SK-N-SH treated with all-trans-retinoic acid at 6 μM for 48 hours (cell line): ENCODE measurements around the gene TTC23L.

ENCODE experiments used
- ATAC-seq: fragments of 200-7000 bp; cut with Tn5 transposase; 3 replicates; pipeline ENCODE4 v1.9.1; 2020; ENCODE audit warnings: mild to moderate bottlenecking, moderate library complexity
- ARNTL ChIP-seq: fragments of 450-650 bp; formaldehyde crosslinking; IDR thresholded peaks from 2 replicates; pipeline ENCODE4 v1.5.0; 2020; ENCODE audit warnings: low read depth, mild to moderate bottlenecking, moderate library complexity, borderline replicate concordance
- BACH2 ChIP-seq: fragments of 250-450 bp; sonication (Bioruptor Pico); IDR thresholded peaks from 2 replicates; pipeline ENCODE4 v1.9.0; 2021; ENCODE audit warnings: mild to moderate bottlenecking, borderline replicate concordance
- CSDC2 ChIP-seq: fragments of 250-450 bp; sonication (Bioruptor Pico); IDR thresholded peaks from 2 replicates; pipeline ENCODE4 v1.5.0; 2020; ENCODE audit warnings: mild to moderate bottlenecking, moderate library complexity
- CSRNP3 ChIP-seq: fragments of 250-450 bp; sonication (Bioruptor Pico); IDR thresholded peaks from 2 replicates; pipeline ENCODE4 v1.5.1; 2021; ENCODE audit warnings: mild to moderate bottlenecking, moderate library complexity
- ESRRG ChIP-seq: fragments of 250-450 bp; sonication (Bioruptor Pico); IDR thresholded peaks from 2 replicates; pipeline ENCODE4 v1.6.1; 2021; ENCODE audit warnings: mild to moderate bottlenecking
- GLIS3 ChIP-seq: fragments of 250-450 bp; sonication (Bioruptor Pico); IDR thresholded peaks from 2 replicates; pipeline ENCODE4 v1.5.0; 2020; ENCODE audit warnings: mild to moderate bottlenecking, moderate library complexity
- ISL1 ChIP-seq: fragments of 250-450 bp; sonication (Bioruptor Pico); IDR thresholded peaks from 2 replicates; pipeline ENCODE4 v2.1.2; 2022; ENCODE audit warnings: mild to moderate bottlenecking, moderate library complexity
- OSR1 ChIP-seq: fragments of 250-450 bp; sonication (Bioruptor Pico); IDR thresholded peaks from 2 replicates; pipeline ENCODE4 v1.8.0; 2022; ENCODE audit warnings: moderate library complexity, mild to moderate bottlenecking, inconsistent platforms
- PATZ1 ChIP-seq: fragments of 250-450 bp; sonication (Bioruptor Pico); IDR thresholded peaks from 2 replicates; pipeline ENCODE4 v1.8.0; 2020; ENCODE audit warnings: mild to moderate bottlenecking, moderate library complexity, borderline replicate concordance
- PPARA ChIP-seq: fragments of 250-450 bp; sonication (Bioruptor Pico); IDR thresholded peaks from 2 replicates; pipeline ENCODE4 v1.5.0; 2020; ENCODE audit warnings: mild to moderate bottlenecking, borderline replicate concordance
- RARB ChIP-seq: fragments of 250-450 bp; sonication (Bioruptor Pico); IDR thresholded peaks from 2 replicates; pipeline ENCODE4 v1.8.0; 2021; ENCODE audit warnings: mild to moderate bottlenecking, moderate library complexity
- TCF4 ChIP-seq: fragments of 250-450 bp; sonication (Bioruptor Pico); IDR thresholded peaks from 2 replicates; pipeline ENCODE4 v1.8.0; 2021; ENCODE audit warnings: mild to moderate bottlenecking, moderate library complexity, borderline replicate concordance
- TOX ChIP-seq: fragments of 250-450 bp; sonication (Bioruptor Pico); IDR thresholded peaks from 2 replicates; pipeline ENCODE4 v1.8.0; 2021; ENCODE audit warnings: mild to moderate bottlenecking, moderate library complexity, borderline replicate concordance
- TSHZ2 ChIP-seq: fragments of 250-450 bp; sonication (Bioruptor Pico); IDR thresholded peaks from 2 replicates; pipeline ENCODE4 v1.5.0; 2020; ENCODE audit warnings: mild to moderate bottlenecking, moderate library complexity
- ZC3H10 ChIP-seq: fragments of 250-450 bp; sonication (Bioruptor Pico); IDR thresholded peaks from 2 replicates; pipeline ENCODE4 v1.5.1; 2021; ENCODE audit warnings: mild to moderate bottlenecking, moderate library complexity
- ZFP3 ChIP-seq: fragments of 250-450 bp; sonication (Bioruptor Pico); IDR thresholded peaks from 2 replicates; pipeline ENCODE4 v1.5.0; 2020; ENCODE audit warnings: mild to moderate bottlenecking, moderate library complexity
- ZNF565 ChIP-seq: fragments of 450-650 bp; formaldehyde crosslinking; conservative IDR thresholded peaks from 2 replicates; pipeline ENCODE4 v1.5.0; 2020; ENCODE audit warnings: low read depth, mild to moderate bottlenecking, moderate library complexity
- ZNF70 ChIP-seq: fragments of 450-650 bp; formaldehyde crosslinking; IDR thresholded peaks from 2 replicates; pipeline ENCODE4 v1.5.0; 2020; ENCODE audit warnings: mild to moderate bottlenecking, moderate library complexity
- ZNF8 ChIP-seq: fragments of 450-650 bp; formaldehyde crosslinking; IDR thresholded peaks from 2 replicates; pipeline ENCODE4 v1.5.0; 2020; ENCODE audit warnings: mild to moderate bottlenecking, moderate library complexity
- TF ChIP-seq, protein P1 (sequence below): fragments of 250-450 bp; sonication (Bioruptor Pico); IDR thresholded peaks from 2 replicates; pipeline ENCODE4 v1.5.1; 2020; ENCODE audit warnings: low read depth, mild to moderate bottlenecking, moderate library complexity
- TF ChIP-seq, protein P2 (sequence below): fragments of 250-450 bp; sonication (Bioruptor Pico); IDR thresholded peaks from 2 replicates; pipeline ENCODE4 v1.8.0; 2021; ENCODE audit warnings: low read depth, mild to moderate bottlenecking, moderate library complexity, borderline replicate concordance

Gene TTC23L

GRCh38 chr5:34897646-34898045, 58.7 kb downstream of the TTC23L start:
- peak; percentile 24; the same call in 2 of the 3 replicates for ATAC-seq
- TF ChIP-seq ISL1 (CRISPR knock-in tag), result 0 out of 2 replicates have a peak, but pooled peaks have one; percentile 14
- no peak for TF ChIP-seq ZNF8 (CRISPR knock-in tag)

- ATAC-seq, result peak; percentile 97
- TF ChIP-seq, protein P1, sequence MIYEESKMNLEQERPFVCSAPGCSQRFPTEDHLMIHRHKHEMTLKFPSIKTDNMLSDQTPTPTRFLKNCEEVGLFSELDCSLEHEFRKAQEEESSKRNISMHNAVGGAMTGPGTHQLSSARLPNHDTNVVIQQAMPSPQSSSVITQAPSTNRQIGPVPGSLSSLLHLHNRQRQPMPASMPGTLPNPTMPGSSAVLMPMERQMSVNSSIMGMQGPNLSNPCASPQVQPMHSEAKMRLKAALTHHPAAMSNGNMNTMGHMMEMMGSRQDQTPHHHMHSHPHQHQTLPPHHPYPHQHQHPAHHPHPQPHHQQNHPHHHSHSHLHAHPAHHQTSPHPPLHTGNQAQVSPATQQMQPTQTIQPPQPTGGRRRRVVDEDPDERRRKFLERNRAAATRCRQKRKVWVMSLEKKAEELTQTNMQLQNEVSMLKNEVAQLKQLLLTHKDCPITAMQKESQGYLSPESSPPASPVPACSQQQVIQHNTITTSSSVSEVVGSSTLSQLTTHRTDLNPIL (CRISPR knock-in tag), result no peak
- TF ChIP-seq ZFP3 (CRISPR knock-in tag) (no peak), ZNF70 (CRISPR knock-in tag) (no peak), CSDC2 (CRISPR knock-in tag) (no peak), RARB (CRISPR knock-in tag) (no peak), ARNTL (CRISPR knock-in tag) (no peak), TOX (CRISPR knock-in tag) (no peak)
- TF ChIP-seq, protein P2, sequence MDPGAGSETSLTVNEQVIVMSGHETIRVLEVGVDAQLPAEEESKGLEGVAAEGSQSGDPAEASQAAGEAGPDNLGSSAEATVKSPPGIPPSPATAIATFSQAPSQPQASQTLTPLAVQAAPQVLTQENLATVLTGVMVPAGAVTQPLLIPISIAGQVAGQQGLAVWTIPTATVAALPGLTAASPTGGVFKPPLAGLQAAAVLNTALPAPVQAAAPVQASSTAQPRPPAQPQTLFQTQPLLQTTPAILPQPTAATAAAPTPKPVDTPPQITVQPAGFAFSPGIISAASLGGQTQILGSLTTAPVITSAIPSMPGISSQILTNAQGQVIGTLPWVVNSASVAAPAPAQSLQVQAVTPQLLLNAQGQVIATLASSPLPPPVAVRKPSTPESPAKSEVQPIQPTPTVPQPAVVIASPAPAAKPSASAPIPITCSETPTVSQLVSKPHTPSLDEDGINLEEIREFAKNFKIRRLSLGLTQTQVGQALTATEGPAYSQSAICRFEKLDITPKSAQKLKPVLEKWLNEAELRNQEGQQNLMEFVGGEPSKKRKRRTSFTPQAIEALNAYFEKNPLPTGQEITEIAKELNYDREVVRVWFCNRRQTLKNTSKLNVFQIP (CRISPR knock-in tag), result no peak
Observed at GRCh38 chr5:34898258-34898895, 59.4 kb downstream of the TTC23L start.

DNA sequence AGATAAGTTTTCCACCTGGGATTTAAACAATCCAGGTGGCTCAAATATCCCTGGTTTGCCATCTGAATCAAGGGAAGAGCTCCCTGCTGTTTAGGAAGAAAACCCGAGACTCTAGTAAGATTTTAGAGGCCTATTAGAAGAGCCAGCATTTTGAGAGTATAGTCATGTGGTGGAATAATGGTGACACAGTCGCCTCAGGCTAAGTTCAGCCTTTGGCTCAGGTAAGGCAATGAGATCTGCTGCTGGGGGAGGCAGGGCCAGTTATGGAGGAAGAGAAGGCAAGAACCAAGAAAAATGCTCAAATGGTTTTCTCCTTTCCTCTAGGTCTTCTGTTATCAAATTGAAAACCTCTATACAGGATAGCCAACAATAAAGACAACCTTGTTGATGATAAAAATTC, 60.1 kb downstream of the TTC23L start:
- no peak for TF ChIP-seq GLIS3
- TF ChIP-seq, protein P1 (CRISPR knock-in tag), result no peak
- TF ChIP-seq ZC3H10 (CRISPR knock-in tag), result no peak
- TF ChIP-seq ZFP3 (CRISPR knock-in tag), result no peak
- no peak for TF ChIP-seq ARNTL (CRISPR knock-in tag)
- no peak for TF ChIP-seq ZNF8 (CRISPR knock-in tag)
- no peak for TF ChIP-seq TOX (CRISPR knock-in tag)
- TF ChIP-seq OSR1 (CRISPR knock-in tag), result no peak
- no peak for TF ChIP-seq TSHZ2 (CRISPR knock-in tag)
- TF ChIP-seq ZNF565 (CRISPR knock-in tag), result no peak
- no peak for TF ChIP-seq ZNF70 (CRISPR knock-in tag)
- TF ChIP-seq PPARA, result no peak
- no peak for TF ChIP-seq CSDC2 (CRISPR knock-in tag)
- ATAC-seq, result no peak

GRCh38 chr5:34900652-34901051, 61.7 kb downstream of the TTC23L start:
- ATAC-seq, result no peak
- no peak for TF ChIP-seq RARB (CRISPR knock-in tag)
- no peak for TF ChIP-seq ISL1 (CRISPR knock-in tag)
- no peak for TF ChIP-seq TCF4
- TF ChIP-seq TSHZ2 (CRISPR knock-in tag), result no peak
- no peak for TF ChIP-seq PPARA
- no peak for TF ChIP-seq GLIS3
- TF ChIP-seq PATZ1, result no peak
- no peak for TF ChIP-seq CSRNP3 (CRISPR knock-in tag)
- TF ChIP-seq ESRRG (CRISPR knock-in tag), result no peak
- TF ChIP-seq BACH2 (CRISPR knock-in tag), result no peak
